Measurements from ENCODE around the gene TMEM158. TPM values are rescaled to one million over a fixed set of nuclear protein-coding genes. Genes with fewer than 3 reads are reported as not detected.

Gene TMEM158
- polyA plus RNA-seq, 10 donors: 0.52 to 6.2 (median 2.0) TPM

DNA sequence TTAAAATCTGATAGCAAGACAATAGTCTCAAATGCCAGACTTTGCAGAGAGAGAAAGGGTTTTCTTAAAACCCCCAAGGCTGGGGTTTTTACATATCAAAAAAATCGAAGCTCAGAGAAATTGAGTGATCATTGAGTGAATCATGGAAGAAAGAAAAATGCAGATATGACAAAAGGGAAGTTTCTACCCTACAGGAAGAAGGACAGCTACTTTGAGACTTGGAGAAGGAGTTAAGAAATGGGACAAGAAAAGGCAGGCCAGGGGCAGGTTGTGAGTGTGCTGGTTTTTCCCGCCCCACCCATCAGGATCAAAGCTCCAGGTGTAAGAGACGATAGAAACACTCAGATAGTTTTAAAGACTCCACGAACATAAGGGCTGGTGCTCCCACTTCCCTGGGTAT, 18.6 kb downstream of the TMEM158 start:
- no peak for DNase-seq

DNA sequence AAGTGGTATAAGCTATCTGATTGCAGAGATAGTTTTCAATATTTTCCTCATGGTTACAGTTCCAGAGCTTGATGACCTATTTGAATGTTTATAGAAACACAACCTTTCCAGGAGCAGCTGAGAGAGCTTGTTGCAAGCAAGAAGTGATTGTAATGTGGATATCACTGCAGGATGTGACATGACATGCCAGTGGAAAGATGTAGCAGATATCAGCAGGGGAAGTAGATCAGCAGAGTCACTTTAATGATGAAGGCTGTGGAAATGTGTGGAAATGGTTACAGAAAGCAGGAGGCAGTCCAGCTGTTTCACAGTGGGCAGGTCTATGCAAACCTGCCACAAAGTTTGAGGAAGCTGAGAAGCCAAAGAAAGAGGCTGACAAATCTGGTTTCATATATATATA, 21.0 kb downstream of the TMEM158 start:
- no peak for DNase-seq

DNA sequence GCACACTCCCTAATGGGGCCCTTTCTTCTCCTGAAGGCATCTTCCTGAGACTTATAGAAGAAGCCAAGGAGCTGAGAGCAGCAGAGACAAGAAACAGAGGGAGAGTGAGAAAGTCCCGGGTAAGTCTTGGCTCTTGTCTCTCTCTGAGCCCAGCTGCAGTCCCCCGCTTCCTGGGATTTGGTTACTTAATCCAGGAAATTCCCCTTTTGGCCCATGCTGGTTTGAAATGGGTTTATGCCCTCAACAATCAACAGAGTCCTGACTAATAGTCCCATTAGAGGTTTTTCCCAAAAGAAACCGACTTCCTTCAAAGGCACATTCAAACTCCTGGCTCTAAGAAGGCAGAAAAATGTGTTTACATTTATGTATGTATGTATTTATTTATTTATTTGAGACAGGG, 22.0 kb downstream of the TMEM158 start:
- DNase-seq: no peak

DNA sequence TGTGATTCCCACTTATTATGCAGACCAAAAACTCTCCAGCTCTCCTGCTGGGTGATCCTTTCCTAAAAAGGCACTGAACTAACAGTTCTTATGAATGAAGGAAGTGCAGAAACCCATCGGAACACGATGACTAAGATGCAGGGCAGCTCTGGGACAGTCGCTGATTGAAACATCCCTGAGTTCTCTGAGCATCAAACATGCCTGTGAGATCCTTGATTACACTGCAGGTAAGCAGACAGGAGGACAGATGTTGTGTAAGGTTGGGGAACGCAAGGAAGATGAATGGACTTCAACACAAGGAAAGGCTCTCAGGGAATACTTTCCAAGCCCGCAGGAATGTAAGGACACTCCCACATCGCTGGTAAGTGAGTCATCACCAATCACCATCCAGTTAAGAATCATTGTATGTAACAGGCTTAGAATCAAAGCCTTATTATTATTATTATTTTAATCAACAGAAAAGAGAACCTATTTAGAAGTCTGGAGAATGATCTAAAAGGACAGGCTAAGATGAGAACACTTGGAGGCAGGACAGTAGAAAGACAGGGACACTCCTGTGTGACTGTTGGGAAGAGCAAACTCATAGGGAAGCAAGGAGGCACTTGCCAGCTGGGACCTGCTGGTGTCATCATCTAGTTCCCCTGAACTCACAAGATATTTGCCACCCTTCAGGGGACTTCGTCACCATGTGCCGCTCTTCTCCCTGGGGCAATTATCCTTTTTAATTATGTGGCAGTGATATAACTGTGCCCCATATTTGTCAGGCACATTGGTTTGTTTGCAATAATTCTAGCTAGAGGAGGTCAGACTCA, 26.0 kb downstream of the TMEM158 start:
- peak in 1 of 3 donors; percentile 74 for DNase-seq

DNA sequence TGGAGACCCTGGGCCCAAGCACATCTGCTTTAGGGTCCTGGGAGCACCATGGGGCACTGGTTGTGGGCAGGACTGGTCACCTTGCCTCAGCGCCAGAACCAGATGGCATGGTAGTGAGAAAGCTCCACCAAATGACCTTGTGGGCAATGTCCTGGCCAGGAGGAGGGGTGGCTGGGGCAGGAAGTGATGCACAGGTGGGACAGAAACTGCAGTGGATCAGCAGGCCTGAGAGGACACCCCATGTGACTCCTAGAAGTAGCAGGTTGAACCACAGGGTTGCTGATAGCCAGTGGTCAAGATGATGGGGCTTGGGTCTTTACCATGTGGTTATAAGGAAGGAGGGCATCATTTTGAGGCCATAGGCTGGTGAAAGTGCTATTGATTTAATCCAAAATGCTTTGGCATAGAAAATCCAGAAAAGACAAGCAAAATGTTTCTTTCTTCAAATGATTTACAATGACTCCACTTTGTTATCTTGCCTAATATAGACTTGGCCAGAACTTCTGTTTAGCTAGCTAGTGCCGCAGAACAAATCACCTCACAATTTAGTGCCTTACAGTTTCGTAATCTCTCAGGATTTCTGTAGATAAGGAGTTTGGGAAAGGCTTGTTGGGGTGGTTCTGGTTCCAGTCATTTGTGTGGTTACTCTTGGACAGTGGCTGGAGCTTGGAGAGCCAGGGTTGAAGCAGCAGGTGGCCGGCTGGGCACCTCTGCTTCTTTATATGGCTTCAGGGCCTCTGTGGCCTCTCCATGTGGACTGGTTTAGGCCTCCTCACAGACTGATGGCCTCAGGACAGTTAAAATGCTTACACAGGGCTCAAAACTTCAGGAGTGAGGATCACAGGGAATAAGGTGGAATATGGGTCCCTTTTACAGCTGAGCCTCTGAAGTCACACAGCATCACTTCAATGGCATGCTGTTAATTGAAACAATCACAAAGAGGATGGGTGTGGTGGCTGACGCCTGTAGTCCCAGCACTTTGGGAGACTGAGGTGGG, 27.5 kb downstream of the TMEM158 start:
- DNase-seq: no peak

DNA sequence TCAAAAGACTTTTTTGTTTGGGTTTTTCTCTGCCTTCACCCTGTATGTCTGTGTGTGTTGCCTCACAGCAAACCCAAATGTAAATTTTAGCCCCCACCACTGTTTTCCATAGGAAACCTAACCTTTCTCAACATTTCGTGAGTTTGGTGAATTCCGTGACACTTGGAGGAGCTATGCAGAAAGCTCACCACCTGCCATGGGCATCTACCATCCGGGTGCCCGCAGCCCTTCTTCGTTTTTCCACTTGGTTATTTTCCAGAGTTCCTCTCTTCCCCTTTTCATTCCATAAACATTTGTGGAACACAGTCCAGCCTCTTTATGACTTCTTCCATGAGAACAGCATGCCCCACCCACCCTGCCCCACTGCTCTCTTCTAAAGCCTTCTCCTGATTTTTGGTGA, 31.3 kb downstream of the TMEM158 start:
- no peak for DNase-seq

DNA sequence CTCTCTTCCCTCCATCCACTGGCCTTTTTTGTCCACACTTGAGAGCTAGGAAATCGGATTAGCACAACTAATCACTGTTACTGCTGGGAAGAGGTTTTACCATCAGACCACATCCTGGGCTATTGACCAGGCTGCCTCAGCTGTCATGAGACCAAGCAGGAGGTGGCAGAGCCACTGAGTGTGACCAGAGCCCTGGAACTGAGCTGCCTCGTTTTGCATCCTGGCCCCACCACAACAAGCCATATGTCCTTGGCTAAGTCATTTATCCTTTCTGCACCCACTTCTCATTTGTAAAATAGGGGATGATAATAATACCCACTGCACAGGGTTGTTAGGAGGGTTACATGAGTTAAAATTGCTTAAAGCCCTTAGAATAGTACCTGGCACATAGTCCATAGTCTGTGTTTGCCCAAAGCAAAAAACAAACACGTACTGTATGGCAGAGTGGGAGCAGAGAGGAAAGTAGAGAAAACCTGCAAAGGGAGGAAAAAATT, 34.1 kb downstream of the TMEM158 start:
- DNase-seq: no peak

DNA sequence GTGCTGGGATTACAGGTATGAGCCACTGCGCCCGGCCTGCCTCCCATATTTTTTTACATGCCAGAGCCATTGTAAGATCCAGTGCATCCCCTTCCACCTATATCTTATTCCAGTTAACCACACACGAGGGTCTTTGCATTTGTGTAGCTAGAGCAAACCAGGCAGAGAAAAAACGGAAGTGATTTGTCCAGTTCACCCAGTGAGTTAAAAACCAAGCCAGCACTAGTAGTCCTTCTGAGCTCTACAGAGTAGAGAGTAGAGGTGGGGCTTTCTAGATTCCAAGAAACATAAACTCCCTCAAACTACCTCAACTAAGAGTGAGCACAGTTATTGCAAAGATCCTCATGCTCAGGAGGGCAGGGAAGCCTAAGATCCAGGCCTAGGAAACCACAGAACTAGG, 34.7 kb downstream of the TMEM158 start:
- DNase-seq: no peak

DNA sequence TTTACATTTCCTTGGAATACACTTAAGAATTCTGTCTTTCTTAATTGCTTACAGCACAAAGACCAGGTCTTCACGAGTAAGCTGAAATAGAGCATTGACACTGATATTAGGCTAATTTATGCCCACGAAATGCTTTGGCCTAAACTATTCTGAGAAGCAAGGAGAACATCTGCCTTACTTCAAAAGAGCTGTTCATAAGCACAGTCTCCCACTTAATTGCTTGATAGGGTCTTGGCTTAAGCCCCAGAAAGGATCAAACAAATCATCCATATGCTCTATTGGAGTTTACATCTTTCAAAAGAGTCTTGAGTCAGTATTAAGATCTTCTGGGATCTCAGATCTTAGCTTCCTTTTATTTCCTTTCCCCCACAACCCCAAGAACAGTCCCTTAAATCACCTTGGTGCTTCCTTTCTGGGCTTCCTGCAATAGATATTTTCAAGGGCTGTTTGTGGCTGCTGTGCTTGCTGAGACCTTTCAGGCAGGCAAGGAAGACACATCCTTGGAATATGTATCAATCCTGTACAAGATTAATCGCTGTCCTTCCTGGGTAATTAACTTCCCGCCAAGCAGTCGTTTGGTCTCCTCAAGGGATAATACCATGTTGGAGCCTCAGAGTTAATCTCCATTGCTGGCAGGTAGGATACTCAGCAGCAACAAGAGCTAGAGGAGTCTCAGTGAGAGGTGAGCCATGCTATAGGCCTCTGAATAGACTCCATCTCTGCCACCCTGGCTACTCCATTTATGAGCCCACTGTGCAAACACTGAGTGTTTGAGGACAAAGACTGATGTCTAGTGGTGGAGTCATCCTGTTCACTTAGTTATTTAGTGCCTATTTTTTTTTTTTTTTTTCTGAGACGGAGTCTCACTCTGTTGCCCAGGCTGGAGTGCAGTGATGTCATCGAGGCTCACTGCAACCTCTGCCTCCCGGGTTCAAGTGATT, 37.1 kb downstream of the TMEM158 start:
- no peak for DNase-seq

DNA sequence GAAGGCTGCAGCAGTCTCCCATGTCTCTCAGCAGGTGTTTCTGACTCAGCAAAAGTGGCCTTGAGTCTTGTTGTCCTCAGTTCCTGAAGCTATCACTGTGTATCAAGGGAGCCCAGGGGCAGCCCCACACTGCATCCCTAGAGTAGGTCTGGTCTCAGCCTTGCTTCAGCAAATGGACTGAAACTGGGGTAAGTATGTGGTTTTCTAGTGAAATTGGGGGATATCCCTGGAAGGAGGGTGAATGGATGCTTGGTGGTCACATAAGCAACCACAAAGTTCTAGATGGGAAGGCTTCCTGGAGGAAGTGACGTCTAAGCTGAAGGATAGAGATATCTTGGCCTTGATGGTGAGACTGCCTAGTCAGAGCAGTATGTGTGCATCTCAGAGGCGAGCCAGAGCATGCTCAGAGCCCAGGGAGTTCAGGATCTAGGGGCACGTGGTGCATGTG, 38.4 kb downstream of the TMEM158 start:
- no peak for DNase-seq

DNA sequence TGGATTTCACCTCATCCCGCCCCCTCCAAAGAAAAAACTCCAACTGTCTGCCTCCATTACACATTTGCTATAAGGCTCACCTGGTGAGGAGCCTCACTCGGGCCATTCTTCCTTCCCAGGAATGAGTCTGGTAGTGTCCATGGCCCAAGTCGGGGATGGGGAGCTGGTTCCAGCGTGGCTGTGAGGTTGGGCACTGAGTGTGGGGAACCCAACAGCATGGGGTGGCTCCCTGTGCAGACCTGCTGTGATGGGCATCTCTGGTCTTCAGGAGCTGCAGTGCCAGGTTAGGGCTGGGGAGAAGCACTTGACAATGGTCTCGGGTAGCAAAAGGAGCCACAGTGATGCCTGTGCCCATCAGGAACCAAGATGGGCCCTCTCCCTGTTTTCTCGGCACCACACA, 39.2 kb downstream of the TMEM158 start:
- DNase-seq: no peak

DNA sequence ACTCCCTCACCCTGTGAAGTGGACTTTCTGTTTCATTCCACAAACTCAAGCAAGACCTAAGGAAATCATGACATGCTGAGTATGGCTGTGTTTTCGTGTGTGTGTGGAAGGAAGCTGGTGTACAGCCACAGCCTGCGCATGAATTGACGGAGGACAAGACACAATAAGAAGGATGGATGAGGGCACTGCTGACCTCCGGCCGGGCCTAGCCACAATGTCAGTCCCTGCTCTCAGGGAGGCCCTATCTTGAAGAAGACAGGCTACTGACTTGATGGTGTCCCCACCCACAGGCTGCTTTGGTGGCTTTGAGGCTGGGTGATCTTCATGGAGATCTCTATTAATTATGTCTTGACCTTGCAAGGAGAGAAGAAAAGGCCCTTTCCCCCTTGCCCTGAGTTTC, 40.6 kb downstream of the TMEM158 start:
- no peak for DNase-seq

DNA sequence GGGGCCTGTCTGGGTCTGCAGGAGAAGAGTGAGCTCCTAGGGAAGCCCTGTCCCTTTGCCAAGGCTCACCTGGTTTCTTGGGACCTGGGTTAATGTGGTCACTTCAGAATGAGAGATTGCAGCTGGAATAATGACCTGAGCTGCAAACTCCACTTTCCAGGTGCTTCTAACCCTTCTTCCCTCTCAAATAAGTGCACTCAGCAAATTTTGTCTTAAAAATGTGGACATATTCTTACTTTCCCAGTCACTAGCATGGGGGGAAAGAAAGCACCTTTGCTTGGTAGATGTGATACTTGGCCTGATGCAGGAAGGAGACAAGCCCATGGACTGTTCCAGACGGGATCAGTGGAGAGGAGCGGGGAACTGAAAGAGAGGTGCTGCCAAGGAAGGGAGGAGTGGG, 41.0 kb downstream of the TMEM158 start:
- DNase-seq: no peak

DNA sequence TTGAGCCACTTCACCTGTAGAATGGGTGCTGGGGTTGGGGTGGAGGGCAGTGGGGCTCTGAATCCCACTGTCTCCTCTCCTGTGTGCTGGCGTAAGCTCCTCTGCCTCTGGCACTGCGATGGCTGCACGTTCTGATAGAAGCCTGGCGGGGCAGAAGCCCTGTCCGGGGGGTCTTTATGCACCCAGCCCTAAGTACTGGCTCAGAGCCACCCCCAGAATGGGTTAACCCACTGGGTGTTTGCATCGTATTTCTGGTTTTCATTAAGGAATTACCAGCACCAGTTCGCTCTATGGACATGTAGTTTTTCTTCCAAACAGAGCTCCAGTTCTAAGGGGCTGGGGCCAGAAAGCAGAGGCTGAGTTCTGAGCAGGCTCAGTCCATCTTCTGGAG, 42.2 kb downstream of the TMEM158 start:
- no peak for DNase-seq

DNA sequence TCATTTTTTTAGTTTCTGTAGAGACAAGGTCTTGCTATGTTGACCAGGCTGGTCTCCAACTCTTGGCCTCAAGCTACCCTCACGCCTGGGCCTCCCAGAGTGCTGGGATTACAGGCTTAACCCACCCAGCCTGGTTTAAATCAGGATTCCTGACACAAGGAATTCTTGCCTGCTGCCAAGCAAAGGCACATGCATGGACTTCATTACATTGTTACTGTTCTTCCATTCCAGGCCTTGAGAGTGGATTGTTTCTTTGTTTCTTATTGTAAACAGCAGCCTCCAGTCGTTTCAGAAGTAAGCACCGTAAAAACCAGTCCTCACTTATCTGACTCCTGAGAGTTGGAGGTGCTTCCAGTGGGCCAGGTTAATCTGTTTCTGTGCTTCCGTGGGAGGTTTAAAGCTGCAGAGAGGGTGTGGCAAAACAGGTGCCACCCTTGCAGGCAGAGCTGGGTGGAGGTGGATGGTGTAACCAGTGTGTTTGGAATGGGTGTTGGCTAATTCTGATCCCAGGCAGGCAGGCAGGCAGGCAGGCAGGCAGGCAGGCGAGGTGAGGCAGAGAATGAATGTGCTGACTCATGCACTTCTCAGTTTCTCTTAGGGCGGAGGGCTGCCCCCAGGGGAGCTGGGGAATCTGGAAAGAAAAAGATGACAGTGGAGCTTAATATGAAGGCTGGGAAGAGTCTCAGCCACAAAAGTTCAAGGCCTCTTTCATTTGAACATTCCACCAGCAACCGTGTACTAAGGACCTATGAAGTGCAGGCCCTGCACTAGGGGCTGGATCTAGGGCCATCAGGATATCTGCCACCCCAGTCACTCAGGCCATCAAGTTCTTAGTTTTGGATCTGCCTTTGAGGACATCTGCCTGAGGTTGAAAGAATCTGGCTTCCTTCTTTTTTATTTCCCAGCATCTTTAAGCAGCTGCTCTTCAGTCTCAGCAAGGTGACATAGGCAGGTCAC, 42.9 kb downstream of the TMEM158 start:
- DNase-seq: peak in 2 of 3 donors; percentile 24 to 62

DNA sequence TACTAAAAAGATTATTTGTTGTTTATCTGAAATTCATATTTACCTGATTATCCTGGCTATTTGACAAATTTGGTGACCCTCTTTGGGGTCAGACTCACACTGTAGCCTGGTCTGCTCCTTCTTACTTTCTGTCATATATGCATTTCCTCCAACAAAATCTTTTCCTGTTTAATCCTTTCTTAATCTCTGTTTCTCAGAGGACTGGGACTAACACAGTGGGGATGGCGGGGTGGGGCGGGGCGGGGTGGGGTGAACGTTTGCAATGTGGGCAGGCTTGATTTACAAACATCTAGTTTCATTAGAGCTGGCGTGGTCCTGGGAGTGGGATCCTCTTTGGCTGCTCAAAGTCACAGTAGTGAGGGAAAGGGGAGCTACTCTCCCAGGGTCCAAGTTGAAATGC, 44.6 kb downstream of the TMEM158 start:
- no peak for DNase-seq

DNA sequence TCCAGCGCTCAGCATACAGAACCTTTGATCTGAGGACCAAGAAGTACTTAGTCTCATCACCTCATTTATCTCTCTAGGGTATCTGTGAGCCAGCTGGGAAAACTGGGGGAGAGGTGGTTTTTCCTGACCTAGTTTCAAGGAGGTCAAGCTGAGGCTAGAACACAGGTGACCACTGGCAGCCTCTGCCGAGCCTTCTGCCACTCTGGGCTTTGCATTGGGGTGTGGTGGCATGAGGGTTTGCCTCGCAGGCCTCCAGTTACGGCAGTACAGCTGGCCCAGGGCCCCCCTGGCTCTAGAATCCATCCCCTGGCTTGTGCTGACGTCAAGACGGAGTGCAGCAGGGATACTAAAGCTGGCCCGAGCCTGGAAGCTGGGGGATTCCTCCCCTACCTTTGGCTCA, 45.2 kb downstream of the TMEM158 start:
- DNase-seq: no peak

DNA sequence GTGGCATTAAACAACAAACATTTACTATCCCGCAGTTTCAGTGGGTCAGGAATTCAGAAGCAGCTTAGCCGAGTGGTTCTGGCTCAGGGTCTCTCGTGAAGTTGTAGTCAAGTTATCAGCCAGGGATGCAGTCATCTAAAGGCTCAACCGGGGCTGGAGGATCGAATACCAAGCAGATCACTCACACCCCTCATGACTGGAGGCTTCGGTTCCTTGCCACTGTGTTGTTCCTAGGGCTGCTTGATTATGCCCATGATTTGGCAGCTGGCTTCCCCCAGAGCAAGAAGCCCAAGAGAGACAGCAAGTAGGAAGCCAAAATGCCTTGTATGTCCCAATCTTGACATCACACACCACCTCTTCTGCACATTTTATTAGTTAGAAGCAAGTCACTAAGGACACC, 46.0 kb downstream of the TMEM158 start:
- DNase-seq: no peak

DNA sequence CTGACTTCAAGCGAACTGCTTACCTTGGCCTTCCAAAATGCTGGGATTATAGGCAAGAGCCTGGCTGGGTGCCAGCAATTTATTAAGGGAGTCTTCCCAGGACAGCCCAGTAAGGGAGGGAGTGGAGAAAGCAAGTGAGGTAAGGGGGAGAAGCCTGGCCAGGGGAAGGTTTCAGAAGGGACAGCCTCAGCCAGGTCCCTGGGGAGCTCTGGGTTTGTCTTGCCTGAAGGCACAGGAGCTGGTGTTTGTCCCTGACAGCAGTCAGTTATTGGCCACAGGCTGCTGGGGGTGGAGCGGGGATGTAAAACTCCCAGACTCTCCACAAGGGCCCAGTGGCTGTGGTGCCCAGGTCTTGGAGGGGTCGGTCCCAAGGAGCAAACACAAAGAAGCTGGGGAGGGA, 46.9 kb downstream of the TMEM158 start:
- no peak for DNase-seq
